VCaP (cell line): ENCODE measurements around the gene ARHGAP24.

Experiments
- H3K27ac ChIP-seq: fragments of 450-650 bp; 2 replicates; pipeline ENCODE4 v1.5.1; 2017
- TF ChIP-seq, protein P1 (sequence below): fragments of 450-650 bp; conservative IDR thresholded peaks from 2 replicates; pipeline ENCODE4 v1.5.1; 2017; ENCODE audit warnings: mild to moderate bottlenecking, moderate library complexity

The ARHGAP24 gene

DNA sequence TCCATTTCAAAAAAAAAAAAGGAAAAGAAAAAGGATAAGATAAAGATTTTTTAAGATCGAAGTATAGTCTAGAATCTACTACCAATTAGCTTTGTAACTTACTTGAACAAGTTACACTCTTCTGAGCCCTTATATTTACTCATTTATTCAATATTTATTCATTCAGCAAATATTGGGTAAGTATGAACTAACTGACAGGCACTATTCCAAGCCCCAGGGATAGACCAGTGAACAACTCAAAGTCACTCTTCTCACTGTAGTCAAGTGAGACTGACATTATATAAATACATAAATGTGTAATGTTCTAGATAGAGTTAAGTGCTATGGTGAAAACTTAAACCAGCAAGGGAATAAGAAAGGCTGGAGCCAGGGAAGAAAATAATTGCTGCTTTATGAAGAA lies 131.6 kb downstream of the ARHGAP24 start:
- TF ChIP-seq, protein P1, sequence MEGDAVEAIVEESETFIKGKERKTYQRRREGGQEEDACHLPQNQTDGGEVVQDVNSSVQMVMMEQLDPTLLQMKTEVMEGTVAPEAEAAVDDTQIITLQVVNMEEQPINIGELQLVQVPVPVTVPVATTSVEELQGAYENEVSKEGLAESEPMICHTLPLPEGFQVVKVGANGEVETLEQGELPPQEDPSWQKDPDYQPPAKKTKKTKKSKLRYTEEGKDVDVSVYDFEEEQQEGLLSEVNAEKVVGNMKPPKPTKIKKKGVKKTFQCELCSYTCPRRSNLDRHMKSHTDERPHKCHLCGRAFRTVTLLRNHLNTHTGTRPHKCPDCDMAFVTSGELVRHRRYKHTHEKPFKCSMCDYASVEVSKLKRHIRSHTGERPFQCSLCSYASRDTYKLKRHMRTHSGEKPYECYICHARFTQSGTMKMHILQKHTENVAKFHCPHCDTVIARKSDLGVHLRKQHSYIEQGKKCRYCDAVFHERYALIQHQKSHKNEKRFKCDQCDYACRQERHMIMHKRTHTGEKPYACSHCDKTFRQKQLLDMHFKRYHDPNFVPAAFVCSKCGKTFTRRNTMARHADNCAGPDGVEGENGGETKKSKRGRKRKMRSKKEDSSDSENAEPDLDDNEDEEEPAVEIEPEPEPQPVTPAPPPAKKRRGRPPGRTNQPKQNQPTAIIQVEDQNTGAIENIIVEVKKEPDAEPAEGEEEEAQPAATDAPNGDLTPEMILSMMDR = no peak
- H3K27ac ChIP-seq = no peak overlapping the region

DNA sequence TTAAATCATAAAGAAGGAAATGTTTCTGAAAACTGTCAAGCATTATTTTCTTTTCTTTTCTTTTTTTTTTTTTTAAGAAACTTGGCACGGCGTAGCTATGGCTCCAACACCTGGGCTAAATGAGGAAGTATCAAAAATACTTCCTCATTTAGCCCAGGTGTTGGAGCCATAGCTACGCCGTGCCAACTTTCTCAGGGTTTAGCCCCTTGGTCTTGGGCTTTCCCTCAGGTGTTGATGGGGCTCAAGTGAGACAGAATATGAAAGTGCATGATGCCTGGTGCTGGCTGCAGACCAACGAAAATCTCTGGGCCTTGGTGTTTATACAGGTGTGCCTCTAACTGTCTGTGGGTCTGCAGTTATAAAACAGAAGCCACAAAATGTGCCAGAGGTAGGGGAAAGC lies 132.7 kb downstream of the ARHGAP24 start:
- TF ChIP-seq, protein P1 = no peak
- no peak overlapping the region for H3K27ac ChIP-seq

DNA sequence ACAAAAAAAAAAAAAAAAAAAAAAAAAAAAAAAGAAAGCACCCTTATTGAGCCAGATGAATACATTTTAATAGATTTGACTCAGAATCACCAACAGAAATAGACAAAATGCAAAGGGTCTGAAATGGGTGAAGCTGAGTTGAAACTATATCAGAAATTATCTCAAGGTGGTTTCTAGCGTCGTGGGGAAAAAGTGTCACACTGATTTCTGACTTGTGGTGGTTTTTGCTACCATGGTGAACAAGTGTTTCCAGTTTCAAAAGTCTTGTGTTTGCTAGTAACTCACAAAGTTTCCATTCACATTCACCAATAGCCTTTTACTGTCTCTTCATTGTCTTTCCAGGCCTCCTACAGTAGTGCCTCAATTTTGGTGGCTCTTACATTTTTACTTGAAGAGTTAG lies 135.5 kb downstream of the ARHGAP24 start:
- H3K27ac ChIP-seq = no peak overlapping the region
- TF ChIP-seq, protein P1 = no peak

DNA sequence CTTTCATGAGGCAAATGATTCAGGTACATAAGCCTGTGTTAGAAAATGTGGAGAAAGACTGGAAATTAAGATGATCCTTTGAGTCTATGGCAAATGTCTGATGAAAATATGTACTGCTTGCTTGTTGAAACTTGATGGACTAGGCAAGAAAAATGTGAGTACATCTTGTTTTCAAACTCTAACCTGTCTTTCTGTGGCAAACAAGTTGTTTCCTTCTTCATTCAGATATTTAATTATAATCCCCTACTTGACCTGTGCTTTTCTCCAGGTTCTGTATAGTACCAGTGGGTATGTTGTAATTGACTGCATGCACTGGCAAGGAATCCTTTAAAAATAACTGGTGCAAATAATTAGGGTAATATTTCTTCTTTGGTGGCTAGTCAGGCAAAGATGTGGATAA lies 136.7 kb downstream of the ARHGAP24 start:
- H3K27ac ChIP-seq = no peak overlapping the region
- TF ChIP-seq, protein P1 = no peak

DNA sequence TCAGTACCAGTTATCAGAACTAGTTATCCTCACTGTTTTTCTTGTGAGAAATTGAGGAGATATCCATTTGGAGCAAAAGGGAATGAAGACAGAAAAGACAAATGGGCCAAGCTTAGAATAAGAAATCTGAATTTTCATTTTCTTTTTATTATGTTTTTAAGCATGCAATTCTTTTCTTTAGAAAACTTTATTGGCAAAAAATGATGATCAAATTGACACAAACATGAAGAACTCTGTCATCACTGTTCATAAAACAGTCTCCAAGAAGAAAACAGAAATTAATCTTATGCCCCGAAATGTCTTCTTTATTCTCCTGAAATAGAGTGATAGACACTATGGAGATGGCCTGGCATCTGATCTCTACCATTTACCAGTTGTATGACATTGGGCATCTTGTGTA lies 139.0 kb downstream of the ARHGAP24 start:
- H3K27ac ChIP-seq = no peak overlapping the region
- TF ChIP-seq, protein P1 = no peak

DNA sequence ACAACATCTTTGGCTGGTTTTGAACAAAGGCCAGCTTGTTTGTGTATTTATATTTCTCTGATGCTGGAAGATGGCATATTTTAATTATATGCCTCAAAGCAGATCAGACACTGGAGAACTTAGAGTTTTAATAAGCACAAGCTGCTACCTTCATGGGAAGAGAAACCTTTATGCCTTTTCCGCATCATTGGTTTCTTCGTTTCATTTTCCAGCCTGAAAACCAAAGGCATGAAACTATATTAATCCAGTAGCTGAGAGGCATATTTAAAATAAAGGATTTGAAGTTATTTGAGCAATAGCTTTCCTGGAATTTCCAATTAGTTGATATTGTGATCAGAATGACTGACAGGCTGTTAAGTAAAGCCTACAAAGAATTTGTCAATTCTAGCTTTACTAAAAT lies 141.0 kb downstream of the ARHGAP24 start:
- H3K27ac ChIP-seq = no peak overlapping the region
- TF ChIP-seq, protein P1 = no peak

DNA sequence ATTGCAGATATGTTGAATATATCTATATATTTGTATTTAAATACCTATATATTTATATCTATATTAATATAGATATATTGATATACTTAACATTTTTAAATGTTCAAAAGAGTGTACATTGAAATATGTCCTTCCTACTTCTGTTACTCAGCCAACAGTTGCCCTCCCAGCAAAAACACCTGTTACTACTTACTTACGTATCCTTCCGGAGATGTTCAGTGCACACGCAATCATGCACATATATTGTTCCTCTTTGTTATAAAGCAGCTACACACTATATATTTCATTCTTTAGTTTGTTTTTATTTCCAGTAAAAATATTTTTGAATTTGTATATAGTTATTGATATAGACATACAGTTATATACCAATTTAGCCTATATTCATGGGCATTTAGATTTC lies 142.3 kb downstream of the ARHGAP24 start:
- no peak overlapping the region for H3K27ac ChIP-seq
- TF ChIP-seq, protein P1 = no peak

DNA sequence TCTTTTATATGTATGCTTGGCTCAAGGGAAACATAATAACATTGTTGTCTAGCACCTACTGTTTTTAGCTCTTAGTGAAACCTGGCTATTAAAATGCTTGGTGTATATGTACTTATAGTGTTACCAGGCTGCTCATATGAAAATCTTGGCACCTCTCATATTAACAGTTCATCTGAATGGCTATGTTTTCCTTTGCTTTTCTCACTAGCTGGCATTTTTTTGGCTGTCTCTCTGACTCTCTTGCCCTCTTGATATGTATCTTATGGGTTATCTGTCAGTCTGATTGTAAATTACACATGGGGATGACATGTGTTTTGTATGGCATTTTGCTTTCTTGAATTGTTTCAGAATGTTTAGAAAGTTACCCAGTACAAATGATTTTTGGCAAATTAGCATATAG lies 158.0 kb downstream of the ARHGAP24 start:
- peak overlapping the region; percentile 20 for H3K27ac ChIP-seq
- TF ChIP-seq, protein P1 = no peak
